C4-2B (cell line): ENCODE data around the gene CFB.

ENCODE experiments used
- CTCF ChIP-seq: fragments of 450-650 bp; conservative IDR thresholded peaks from 2 replicates; pipeline ENCODE4 v1.5.1; 2017; ENCODE audit warnings: mild to moderate bottlenecking
- ZFX ChIP-seq: fragments of 450-650 bp; IDR thresholded peaks from 2 replicates; pipeline ENCODE4 v1.6.1; 2017

DNA sequence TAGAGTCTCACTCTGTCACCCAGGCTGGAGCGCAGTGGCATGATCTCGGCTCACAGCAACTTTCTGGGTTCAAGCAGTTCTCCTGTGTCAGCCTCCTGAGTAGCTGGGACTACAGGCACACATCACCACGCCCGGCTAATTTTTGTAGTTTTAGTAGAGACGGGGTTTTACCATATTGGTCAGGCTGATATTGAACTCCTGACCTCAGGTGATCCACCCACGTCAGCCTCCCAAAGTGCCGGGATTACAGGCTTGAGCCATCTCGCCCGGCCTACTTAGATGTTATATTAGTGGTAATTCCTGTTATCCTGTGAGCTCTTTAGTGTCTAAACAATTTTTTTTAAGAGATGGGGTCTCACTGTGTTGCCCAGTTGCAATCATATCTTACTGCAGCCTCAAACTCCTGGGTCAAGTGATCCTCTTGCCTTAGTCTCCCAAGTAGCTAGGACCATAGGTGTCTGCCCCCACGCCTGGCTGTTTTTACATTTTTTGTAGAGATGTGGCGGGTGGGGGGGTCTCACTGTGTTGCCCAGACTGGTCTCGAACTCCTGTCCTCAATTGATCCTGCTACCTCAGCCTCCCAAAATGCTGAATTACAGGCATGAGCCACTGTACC is 32.0 kb downstream of the CFB start:
- TF ChIP-seq CTCF: no peak
- TF ChIP-seq ZFX: no peak
